Right lung (tissue), 10 donors: Measurements from ENCODE around the gene ZNF48. TPM values are rescaled to one million over a fixed set of nuclear protein-coding genes. Genes with fewer than 3 reads are reported as not detected.
A peak's percentile ranks its signal among the peaks of the same experiment; 100 is the strongest.

Source experiments
- DNase-seq, 2 donors: peaks; one replicate each; pipeline ENCODE4 v3.0.0-alpha.2; 2013
- long read RNA-seq, 8 donors: transcript quantifications; one replicate each; lab custom pipeline, GENCODE V29; 2026
- polyA plus RNA-seq, 5 donors: library from polyadenylated mRNA; unstranded; fragments of 120-200 nt; gene quantifications; one replicate each; pipeline versions ENCODE4 v1.2.1 to v1.2.3, GENCODE V29; 2013; ENCODE audit warnings: inconsistent platforms in 1 of 5, low replicate concordance in 1 of 5; ENCODE audit not compliant: insufficient read length in 5 of 5, insufficient read depth in 1 of 5

The ZNF48 gene
- polyA plus RNA-seq, result 10 to 100 TPM in 1 of 5 donors, 1 to 10 TPM in 4; 6.4 to 10.7 (median 7.8) TPM
- long read RNA-seq, donor 1, partial matches to known transcripts, result 0 of 1 reads
- long read RNA-seq, donor 1, other reads (novel, unspliced or antisense), result 0 of 1 reads
- long read RNA-seq, donor 2, partial matches to known transcripts, result 0 of 5 reads
- long read RNA-seq, donor 2, other reads (novel, unspliced or antisense), result 0 of 5 reads
- long read RNA-seq, donor 3, partial matches to known transcripts, result 8 of 13 reads
- long read RNA-seq, donor 3, other reads (novel, unspliced or antisense), result 0 of 13 reads
- long read RNA-seq, donor 4, transcript ZNF48-203 (3 exons, 912 nt), result major isoform, 7 of 7 reads
- long read RNA-seq, donor 4, partial matches to known transcripts, result 0 of 7 reads
- long read RNA-seq, donor 4, other reads (novel, unspliced or antisense), result 0 of 7 reads
- long read RNA-seq, donor 5, partial matches to known transcripts, result 0 of 8 reads
- long read RNA-seq, donor 5, other reads (novel, unspliced or antisense), result 0 of 8 reads
- long read RNA-seq, donor 6, partial matches to known transcripts, result 0 of 2 reads
- long read RNA-seq, donor 6, other reads (novel, unspliced or antisense), result 0 of 2 reads
- long read RNA-seq, donor 7, partial matches to known transcripts, result 0 of 4 reads
- long read RNA-seq, donor 7, other reads (novel, unspliced or antisense), result 0 of 4 reads
- long read RNA-seq, donor 8, partial matches to known transcripts, result 0 of 3 reads
- long read RNA-seq, donor 8, other reads (novel, unspliced or antisense), result 0 of 3 reads

DNA sequence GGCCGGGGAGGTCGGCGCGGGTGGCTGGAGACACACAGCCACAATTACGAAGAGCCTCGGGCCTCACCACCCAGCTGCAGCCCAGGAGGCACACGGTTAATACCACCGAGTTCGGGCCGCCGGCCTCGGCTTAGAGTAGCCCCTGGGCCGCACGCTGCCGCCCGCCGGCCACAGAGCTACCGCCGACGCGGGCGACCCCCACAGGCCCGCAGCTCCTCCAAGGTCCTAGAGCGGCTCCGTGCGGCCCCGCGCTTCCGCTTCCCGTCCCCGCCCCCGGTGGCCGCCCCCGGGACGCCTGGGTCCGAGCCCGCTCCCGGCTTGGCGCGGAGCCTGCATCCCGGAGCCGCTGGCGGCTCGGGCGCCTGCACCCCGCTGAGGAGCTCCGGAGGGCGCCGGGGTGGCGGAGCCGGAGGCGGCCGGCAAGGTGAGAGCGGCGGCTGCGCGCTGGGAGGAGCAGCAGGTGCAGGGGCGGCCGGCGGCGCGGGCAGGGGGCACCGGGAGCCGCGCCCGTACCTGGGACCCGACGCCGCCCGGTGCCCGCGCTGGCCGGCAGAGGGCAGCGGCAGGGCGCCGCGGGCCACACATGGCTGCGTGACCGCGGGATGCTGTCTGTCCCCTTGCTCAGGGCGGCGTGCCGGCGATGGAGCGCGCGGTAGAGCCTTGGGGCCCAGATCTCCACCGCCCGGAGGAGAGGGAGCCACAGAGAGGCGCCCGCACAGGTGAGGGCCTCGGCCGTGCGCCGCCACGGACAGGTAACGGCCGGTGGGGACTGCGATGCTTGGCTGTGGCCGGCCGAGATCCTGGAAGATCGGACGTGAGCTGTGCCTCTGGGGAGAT is at the start of gene ZNF48:
ZNF48 (plus strand) TSS at position 266 of the 837 bp plus-strand sequence; CDS start at position 641, 375 bp downstream.
- peak; percentile 89 for DNase-seq

- no peak for DNase-seq
These were observed 48.9 kb upstream of the ZNF48 start for GRCh38 chr16:30346286-30346685.

DNA sequence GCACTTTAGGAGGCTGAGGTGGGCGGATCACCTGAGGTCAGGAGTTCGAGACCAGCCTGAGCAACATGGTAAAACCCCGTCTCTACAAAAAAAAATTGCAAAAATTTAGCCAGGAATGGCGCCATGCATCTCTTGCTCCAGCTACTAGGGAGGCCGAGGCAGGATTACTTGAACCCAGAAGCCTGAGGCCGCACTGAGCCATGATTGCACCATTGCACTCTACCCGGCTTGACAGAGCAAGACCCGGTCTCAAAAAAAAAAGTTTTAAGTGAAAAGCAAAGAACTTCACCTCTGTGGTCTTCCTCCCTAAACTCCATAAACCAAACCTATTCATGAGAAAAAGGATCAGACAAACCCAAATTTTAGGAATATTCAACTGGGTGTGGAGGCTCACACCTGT is 47.1 kb upstream of the ZNF48 start:
- no peak for DNase-seq

DNA sequence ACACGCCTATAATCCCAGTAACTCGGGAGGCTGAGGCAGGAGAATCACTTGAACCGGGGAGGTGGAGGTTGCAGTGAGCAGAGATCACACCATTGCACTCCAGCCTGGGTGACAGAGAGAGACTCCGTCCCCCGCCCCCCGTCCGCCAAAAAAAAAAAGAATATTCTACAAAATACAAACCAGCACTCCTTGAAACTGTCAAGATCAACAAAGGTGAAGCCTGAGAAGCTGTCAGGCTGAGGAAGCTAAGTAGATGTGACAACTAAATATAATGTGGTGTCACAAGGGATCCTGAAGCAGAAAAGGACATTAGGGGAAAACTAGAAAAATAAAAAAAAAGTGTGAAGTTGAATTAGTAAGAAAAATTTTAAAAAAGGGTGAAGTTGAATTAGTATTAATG is 46.3 kb upstream of the ZNF48 start:
- no peak for DNase-seq

GRCh38 chr16:30349675-30350074 is 45.5 kb upstream of the ZNF48 start:
- no peak for DNase-seq

GRCh38 chr16:30350134-30350871 is 44.9 kb upstream of the ZNF48 start:
- no peak for DNase-seq

GRCh38 chr16:30351001-30351441 is 44.2 kb upstream of the ZNF48 start:
- DNase-seq, result no peak

DNA sequence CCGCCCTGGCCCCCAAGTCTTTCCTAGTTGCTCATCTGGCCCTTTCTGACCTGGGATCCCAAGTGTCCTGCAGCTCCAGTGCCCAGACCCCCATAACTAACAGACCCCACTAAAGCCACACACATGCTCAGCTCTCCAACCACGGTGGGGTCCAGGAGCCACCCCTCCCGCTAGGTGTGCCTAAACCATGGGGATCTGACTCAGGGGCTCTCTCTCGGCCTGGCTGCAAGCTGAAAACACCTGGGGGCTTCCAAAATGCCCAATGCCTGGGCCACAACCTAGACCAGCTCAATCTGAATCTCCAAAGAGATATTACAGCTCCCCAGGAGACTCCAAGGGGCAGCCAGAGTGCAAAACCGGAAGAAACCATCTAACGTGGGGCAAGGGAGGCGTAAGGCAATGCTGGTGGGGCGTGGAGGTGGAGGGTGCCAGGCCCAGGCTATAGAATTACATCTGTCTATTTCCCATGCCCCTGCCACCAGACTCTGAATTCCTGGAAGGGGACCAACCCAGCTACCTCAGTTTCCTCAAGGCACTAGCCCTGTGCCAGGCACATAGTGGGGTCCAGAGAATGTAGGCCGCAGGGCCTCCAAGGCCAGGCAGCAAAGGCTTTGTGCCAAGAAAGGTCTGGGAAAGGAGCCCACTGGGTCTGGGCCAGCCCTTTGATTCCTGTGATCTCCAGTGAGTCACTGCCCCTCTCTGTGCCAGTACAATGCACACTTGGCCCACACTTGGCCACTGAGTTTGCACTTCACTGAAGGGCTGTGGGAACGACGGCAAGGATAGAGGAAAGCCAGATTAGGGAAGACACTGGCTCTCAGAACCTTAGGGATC is 43.4 kb upstream of the ZNF48 start:
- no peak for DNase-seq

- DNase-seq, result no peak
These were observed 42.5 kb upstream of the ZNF48 start for GRCh38 chr16:30352488-30353401.

- DNase-seq, result no peak
These were observed 41.6 kb upstream of the ZNF48 start for GRCh38 chr16:30353438-30354129.

GRCh38 chr16:30354423-30355143 is 40.6 kb upstream of the ZNF48 start:
- no peak for DNase-seq

GRCh38 chr16:30355144-30355953 is 39.9 kb upstream of the ZNF48 start, which contains the start of gene CD2BP2:
Gene CD2BP2 (minus strand): TSS chr16:30355308. CDS start chr16:30354681, 627 bp downstream.
- DNase-seq, result peak; percentile 98 to 99

DNA sequence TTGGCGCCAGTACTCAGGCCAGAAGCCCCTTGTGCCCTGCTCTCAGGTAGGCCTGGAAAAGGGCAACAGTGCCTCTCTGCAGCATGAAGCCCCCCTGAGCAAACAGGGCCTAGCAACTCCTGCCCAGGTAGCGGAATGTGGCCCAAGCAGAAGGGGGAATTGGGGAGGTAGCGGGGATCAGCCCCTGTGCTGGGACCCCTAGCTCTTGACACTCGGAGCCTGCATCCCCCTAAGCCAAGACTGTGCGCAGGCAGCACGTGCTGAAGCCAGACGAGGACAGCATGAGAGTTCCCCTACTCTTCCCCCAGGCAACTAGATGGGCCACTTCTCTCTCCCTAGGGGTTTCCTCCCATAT is 39.3 kb upstream of the ZNF48 start:
- no peak for DNase-seq

- DNase-seq, result no peak
These were observed 38.7 kb upstream of the ZNF48 start for GRCh38 chr16:30356401-30357084.

- no peak for DNase-seq
These were observed 38.0 kb upstream of the ZNF48 start for GRCh38 chr16:30357085-30357714.
